ENCODE data around the gene SLC39A6.

GRCh38 chr18:36167692-36168218 is 38.6 kb upstream of the SLC39A6 start:
- TF ChIP-seq ZBTB25 (CRISPR knock-in tag; IDR thresholded peaks at IDR 0.05), result no peak
- TF ChIP-seq TEAD3 (CRISPR knock-in tag; optimal IDR thresholded peaks at IDR 0.05; ENCODE audit: borderline replicate concordance), result no peak
- TF ChIP-seq KDM1A (CRISPR knock-in tag; IDR thresholded peaks at IDR 0.05), result no peak
- TF ChIP-seq FOSL1 (CRISPR knock-in tag; IDR thresholded peaks at IDR 0.05; ENCODE audit: borderline replicate concordance), result no peak
- TF ChIP-seq ATF1 (CRISPR knock-in tag; IDR thresholded peaks at IDR 0.05), result no peak
- TF ChIP-seq ZHX1 (CRISPR knock-in tag; IDR thresholded peaks at IDR 0.05; ENCODE audit: low read depth), result no peak
- TF ChIP-seq SNRNP70 (IDR thresholded peaks at IDR 0.05; ENCODE audit: low read depth, low read length), result no peak
- TF ChIP-seq HNRNPUL1 (IDR thresholded peaks at IDR 0.05; ENCODE audit: low read depth, low read length), result no peak
- no peak for TF ChIP-seq CHD4 (IDR thresholded peaks at IDR 0.05; ENCODE audit: borderline replicate concordance, low read length)
- TF ChIP-seq POLR2A (IDR thresholded peaks at IDR 0.05; ENCODE audit: insufficient read depth in 1 of 2, low read depth in 2 of 2, low read length in 2 of 2), result no peak
- no peak for TF ChIP-seq WIZ (CRISPR knock-in tag; IDR thresholded peaks at IDR 0.05)
